ENCODE data around the gene C3AR1.
"Not testable (repeated sequence)": the region's sequence is repeated elsewhere in the genome, so short reads cannot be mapped to it uniquely, and the experiment has no call there.

Gene C3AR1

DNA sequence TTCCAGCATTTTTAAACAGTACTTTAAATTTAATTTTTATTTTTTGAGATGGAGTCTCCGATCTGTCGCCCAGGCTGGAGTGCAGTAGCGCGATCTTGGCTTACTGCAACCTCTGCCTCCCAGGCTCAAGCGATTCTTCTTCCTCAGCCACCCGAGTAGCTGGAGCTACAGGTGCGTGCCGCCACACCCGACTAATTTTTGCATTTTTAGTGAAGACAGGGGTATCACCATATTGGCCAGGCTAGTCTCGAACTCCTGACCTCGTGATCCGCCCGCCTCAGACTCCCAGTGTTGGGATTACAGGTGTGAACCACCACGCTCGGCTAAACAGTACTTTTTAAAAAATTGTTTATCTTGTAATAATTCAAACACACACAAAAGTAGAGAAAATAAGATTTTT is 37.9 kb downstream of the C3AR1 start:
- DNase-seq (ENCODE audit: low read depth in 2 of 2): no peak

DNA sequence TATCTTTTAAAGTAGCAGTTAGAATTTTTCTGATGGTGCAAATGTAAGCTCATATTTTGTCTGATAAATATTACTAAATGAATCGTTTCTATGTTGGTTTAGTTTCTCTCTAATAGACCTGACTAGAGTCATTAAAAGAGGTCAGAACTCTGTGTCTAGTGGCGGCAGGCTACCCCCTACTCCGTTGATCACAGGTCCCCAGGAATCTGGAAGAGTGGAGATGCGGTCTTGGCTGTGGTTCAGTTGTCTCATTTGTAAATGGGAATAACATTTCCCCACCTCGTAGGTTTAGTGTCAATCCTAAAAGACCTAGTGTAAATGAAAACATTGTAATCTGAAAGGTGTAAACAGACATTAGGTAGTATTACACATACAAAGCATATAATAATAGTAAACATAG is 38.3 kb downstream of the C3AR1 start:
- no peak for DNase-seq (ENCODE audit: low read depth in 2 of 2)

DNA sequence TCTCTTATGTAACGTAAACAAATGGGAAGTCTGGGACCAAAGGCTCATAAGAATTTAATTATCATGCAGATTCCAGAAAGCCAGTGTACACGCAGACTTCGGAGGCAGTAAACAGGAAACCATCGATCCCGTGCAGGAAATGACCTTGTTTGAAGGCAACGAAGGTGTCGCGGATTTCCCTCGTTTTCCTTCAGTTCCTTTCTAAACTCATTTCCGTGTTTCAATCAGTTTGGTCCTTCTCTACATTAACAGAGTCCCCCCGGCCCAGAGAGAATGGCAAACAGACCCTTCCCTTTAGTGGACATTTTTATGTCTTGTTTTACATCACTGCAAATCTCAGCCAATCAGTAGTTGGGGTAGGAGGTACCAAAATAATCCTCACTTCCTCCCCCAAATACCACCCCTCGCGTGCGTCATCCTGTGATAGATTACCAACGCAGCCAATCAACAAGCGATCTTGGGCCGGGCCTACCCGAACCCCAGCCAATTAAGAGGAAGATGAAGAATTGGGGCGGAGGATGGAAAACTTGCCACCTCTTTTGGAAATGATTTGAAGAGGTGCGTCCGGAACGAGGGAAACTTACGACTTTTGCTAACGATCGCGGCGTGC is 39.8 kb downstream of the C3AR1 start:
- DNase-seq (ENCODE audit: low read depth in 2 of 2): peak; percentile 99 to 100

DNA sequence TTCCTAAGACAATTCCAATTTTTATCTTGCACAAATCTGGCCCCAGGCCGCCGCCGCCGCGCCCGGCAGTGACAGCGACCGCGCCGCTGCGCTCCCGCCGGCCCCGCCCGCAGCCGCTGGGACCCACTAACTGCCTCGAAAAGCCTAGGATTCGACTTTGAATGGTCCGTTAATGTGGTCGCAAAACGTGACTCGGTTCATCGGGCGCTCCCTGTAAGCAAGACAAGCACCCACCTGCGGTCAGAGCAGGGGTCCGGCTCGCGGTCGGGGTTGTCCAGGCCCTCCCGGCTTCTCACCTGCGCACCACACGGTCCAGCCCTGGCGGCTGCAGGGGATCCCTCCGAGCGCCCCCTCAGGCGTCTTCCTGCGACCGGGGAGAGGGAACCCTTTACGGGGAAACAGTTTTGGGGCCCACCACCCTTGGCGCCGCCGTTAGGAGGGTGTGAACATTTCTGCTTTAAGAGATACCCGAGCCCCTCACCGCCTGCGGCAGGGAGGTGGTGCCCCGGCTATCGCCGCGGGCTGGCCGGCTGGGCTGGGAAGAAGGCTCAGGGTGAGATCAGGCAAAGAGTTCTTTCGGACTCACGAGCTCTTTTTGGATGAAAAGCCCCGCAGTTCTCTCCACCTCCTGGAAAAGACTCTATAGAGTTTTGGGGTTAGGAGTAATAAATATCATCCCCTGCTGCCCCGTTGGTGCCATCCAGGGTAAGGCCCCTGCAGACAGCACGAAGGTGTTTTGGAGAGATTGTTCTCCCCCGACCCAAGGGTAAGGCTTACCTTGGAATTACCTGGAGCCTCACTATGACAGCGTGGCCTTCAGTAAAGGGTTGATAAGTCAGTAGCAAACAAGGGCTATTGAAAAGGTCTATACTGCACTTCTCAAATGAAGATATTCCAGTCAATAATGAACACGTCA is 47.2 kb downstream of the C3AR1 start:
- DNase-seq (ENCODE audit: low read depth in 2 of 2): no peak

DNA sequence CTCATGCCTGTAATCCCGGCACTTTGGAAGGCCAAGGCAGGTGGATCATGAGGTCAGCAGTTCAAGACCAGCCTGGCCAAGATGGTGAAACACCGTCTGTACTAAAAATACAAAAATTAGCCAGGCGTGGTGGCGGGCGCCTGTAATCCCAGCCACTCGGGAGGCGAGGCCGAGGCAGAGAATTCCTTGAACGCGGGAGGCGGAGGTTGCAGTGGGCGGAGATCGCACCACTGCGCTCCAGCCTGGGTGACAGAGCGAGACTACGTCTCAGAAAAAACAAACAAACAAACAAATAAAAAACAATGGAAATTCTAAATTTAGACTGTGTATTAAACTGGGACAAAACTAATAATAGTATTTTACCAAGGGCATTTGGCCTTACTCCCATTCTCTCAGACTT is 47.9 kb downstream of the C3AR1 start:
- DNase-seq (ENCODE audit: low read depth in 2 of 2): not testable (repeated sequence)

DNA sequence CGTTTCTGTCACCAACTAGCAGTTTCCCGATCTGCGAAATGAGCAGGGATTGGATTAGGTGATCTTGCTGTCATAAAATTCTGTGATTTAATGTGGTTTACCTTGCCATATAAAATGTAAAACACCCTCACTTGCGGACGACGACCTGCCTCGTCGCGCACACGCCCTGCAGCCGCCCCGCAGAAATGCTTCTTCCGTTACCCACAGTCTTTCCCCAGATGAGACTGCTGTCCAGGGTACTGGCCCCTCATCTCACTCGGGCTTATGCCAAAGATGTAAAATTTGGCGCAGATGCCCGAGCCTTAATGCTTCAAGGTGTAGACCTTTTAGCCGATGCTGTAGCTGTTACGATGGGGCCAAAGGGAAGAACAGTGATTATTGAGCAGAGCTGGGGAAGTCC is 51.3 kb downstream of the C3AR1 start:
- no peak for DNase-seq (ENCODE audit: low read depth in 2 of 2)

DNA sequence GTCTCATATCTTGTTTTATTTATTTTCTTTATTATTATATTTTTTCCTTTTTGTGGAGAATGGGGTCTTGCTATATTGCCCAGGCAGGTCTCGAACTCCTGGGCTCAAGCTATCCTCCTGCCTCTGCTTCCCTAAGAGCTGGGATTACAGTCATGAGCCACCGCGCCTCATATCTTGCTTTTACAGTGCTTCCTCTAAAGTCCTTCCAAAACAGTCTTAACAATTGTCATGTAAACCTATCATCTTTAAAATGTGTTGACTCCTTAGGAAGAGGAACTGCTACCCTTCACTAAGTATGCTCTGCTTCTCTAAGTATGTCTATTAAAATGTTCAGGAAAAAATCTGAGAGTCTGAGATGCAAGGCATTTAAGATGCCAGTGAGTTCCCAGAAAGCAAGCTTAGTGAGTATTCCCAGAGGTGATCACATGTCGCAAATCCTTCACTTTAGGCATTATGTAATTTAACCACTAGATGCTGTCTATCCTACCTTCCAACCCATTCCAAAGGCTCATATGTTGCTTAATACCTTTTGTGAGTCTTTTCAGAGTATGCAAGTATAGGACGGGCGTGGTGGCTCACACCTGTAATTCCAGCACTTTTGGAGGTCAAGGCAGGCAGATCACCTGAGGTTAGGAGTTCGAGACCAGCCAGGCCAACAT is 53.4 kb downstream of the C3AR1 start:
- DNase-seq (ENCODE audit: low read depth in 2 of 2): no peak

DNA sequence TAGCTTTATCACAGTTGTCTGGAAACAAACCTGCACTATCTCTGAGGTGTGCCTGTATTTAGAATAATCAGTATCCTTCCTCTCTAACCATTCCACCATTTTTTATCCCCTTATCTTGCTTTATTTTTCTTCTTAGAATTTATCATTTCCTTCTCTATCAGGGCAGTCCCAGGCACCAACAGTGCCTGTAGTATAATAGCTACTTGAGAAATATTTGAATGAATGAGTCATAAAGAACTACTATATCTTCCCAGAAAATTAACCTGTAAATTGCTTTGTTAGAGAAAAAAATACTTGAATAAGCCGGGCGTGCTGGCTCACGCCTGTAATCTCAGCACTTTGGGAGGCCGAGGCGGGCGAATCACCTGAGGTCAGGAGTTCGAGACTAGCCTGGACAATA is 54.8 kb downstream of the C3AR1 start:
- DNase-seq (ENCODE audit: low read depth in 2 of 2): no peak
